Stimulated activated CD8-positive, alpha-beta memory T cell treated with anti-CD3 and anti-CD28 coated beads, Interleukin-7, amount 100 ng/mL, for 48 hours (primary cell): ENCODE data around the gene GPR26.

Experiments
- DNase-seq, 2 donors: peaks; one replicate each; pipeline ENCODE4 v3.0.0-alpha.2; 2020; ENCODE audit warnings: low read depth in 1 of 2; ENCODE audit errors: extremely low read depth in 1 of 2

GPR26 gene

GRCh38 chr10:123666318-123667236, at the start of gene GPR26:
GPR26 (plus strand) TSS chr10:123666355; CDS start chr10:123666408, 53 bp downstream.
- DNase-seq, result no peak

DNA sequence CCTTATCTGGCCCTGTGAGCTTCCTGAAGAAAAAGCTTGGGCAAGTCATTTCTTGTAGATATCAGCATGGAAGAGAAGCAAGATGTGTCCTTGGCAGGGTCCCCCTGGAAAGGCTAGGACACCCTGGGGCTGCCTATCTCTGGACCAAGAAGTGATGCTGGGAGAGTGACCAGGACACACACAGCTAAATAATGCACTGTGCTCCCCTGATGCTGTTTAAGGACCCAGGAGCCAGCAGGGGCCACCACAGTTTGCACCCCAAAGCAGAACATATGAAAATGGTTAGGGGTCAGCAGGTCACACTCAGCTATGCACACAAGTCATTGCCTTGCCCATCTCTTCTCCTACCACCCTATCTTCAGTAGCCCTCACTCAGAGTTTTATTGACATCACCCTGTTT, 47.9 kb upstream of the GPR26 start:
- no peak for DNase-seq

GRCh38 chr10:123619067-123619855, 46.9 kb upstream of the GPR26 start:
- DNase-seq, result no peak

- no peak for DNase-seq
Measured at GRCh38 chr10:123620621-123621020, 45.5 kb upstream of the GPR26 start.

DNA sequence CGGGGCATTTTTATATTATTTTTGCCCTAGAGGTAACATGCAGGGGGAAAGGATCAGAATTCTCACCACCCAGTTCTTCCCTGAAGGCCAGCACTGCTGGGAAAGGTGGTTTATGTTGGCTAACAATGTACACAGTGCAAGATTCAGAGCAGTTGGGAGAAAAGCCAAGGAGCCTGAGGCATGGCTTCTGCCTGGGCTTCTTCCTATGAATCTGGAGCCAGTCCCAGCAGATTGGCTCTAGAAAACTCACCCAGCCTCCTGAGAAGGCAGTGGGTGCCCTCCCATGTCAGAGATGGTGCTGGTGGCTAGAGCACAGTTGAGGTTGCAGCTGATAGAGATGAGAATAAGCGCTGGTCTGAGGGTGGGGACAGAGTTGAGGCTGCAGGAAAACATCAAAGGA, 44.7 kb upstream of the GPR26 start:
- no peak for DNase-seq

- DNase-seq, result no peak
Measured at GRCh38 chr10:123621916-123622315, 44.2 kb upstream of the GPR26 start.

- no peak for DNase-seq
Measured at GRCh38 chr10:123622381-123622780, 43.8 kb upstream of the GPR26 start.

DNA sequence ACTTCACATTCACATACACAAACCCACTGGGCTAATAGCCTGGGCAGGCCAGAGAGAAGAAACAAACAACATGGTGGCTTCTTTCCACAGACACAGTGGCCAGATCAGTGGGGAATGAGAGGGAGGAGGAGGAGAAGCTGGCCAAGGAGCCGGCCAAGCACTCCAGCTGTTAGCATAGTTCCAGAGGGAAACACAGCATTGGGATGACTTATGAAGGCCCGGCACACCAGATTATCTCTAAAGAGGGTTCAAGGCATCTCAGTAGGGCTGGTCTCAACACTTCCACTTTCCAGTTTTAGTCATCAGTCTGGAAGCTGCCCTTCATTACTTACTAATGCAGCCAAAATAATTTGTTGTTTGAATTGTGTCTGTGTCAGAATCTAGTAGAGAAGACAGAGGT, 42.1 kb upstream of the GPR26 start:
- DNase-seq, result no peak

DNA sequence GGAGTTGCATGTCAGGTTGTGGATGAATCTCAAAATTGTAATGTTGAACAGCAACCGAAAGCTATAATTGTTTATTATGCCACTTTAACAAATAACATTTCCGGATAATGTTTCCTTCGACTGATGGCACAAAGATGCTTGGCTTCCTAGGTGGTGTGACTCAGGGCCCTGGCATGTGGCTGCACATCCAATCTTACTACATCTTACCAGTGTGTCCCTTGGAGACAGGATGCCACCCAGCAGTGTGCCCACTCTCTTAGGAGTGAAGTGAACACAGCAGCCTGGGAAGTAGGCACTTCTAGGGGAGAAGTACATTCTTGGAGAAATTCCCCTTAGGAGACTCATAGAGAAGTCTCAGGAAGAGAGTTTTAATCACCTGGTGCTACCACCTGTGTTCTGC, 33.0 kb upstream of the GPR26 start:
- DNase-seq, result no peak

GRCh38 chr10:123633636-123634035, 32.5 kb upstream of the GPR26 start:
- no peak for DNase-seq

GRCh38 chr10:123634221-123634620, 31.9 kb upstream of the GPR26 start:
- DNase-seq, result no peak

- DNase-seq, result no peak
Measured at GRCh38 chr10:123635131-123635530, 31.0 kb upstream of the GPR26 start.

- no peak for DNase-seq
Measured at GRCh38 chr10:123635745-123636144, 30.4 kb upstream of the GPR26 start.

DNA sequence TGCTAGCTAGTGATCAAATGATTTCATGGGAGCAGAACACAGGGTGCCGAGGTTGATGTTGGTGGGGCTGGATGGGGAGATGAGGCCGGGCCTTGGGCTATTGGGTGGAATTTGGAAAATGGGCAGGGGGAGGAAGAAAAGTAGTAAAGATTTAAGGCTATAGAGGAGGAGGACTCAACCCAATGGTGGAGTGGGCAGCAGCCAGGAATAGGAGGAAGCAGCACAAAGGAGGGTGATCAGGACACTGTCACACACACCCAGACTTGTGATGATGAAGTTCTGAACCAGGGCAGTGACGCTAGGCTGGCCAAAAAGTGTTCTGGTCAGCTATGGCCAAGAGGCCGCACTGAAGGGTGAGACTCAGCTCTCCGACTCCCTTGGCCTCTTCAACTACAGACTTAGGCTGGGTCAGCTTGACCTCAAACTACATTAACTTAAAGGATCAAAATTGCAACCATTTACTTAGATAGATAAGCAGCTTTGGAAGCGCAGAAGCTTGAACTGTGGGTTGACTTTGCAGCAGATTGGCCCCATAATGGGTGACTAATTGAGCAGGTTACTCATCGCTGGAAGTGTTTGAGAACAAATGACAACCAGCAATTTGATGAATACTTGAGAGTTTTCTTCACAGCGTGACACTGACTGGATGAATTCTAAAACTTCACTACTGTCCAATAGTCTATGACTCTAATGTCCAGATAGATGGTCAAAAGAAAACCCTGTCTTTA, 29.4 kb upstream of the GPR26 start:
- no peak for DNase-seq

DNA sequence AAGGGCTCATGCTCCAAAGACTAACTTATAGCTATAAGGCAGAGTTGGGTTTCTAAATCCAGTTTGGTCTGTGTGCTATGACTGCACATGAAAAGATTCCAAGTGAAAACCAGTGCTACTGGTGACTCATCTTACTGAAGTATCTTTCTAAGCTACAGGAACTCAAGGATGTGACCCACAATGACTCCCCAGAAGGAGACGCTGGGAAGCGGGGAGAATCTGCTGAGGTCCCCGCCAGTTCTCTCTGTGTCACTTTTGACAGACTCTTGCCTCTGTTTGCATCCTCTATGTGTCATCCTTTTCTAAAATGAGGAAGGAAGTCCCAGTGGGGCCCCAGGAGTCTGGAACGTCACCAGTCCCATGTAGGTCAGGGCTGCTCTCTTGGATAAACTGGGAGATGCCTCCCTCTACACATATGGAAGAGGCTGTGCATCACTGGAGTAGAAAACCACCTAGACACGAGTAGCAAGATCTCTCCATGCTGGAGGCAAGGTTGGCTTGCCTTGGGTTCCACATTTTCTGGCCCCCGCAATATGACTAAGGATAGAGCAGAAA, 28.8 kb upstream of the GPR26 start:
- DNase-seq, result no peak

DNA sequence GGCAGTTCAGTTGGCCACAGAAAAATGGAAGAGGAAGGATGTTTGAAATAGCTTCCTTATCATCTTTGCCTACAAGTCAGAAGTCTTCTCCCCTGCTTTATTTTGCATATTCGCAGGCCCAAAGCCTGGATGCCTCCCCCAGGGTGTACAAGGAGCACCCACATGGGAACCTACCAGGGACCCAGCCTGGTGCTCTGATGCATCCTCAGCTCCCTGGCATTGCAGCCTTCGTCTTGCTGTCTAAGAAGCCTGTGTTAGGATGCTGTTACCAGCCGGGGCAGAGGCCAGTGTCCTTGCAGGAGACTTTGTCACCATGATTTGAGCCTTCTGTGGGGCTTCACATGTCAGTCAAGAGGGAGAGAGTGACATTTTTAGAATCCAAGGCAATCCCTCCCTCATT, 27.0 kb upstream of the GPR26 start:
- DNase-seq, result no peak

DNA sequence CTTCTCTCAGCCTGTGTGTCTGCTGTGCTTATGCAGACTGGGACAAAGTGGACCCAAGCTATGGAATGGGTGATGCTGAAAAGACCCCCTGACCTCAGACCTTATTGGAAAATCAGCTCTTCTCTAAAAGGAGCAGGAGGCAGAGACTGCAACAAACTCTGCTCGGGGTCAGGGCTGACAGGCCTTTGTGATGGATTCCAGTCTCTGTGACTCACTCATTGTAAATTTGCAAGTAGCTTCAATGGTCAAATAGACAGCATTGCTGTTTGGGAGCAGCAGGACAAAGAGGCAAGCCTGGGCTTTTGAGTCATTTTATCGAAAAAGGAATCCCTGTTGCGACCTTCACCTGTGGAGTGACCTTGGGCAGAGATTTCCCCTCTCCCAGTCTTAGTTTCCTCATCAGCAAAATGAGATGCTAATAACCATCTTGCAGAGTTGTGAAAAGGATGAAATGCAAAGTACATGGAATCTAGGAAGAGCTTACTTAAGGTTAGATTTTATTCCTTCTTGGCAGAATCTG, 26.1 kb upstream of the GPR26 start:
- no peak for DNase-seq

- no peak for DNase-seq
Measured at GRCh38 chr10:123642293-123642692, 23.9 kb upstream of the GPR26 start.

DNA sequence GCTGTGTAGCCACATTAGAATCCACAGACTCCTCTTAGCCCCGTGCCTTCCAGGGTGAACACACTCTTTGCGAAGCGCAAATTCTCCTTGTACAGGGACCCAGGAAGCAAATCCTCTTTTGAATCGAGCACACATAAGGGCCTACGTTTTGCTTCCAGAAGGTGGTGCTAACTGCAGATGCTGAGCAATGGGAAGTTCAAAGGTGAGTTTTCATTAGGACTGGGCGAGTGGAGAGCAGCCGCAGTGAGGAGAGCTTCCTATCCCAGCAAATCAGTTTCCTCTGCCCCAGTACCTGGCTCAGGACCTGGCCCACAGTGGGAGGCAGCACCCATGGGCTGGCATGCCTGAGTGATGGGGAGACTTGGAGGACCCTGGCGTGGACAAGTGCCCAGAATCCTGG, 23.5 kb upstream of the GPR26 start:
- no peak for DNase-seq

- no peak for DNase-seq
Measured at GRCh38 chr10:123643315-123643714, 22.8 kb upstream of the GPR26 start.

GRCh38 chr10:123645016-123645415, 21.1 kb upstream of the GPR26 start:
- DNase-seq, result no peak
